ENCODE data around the gene TPD52L1. TPM values are rescaled to one million over a fixed set of nuclear protein-coding genes. Genes with fewer than 3 reads are reported as not detected.
"Not testable (repeated sequence)": the region's sequence is repeated elsewhere in the genome, so short reads cannot be mapped to it uniquely, and the experiment has no call there.

Gene TPD52L1
- total and polyA plus RNA-seq, 2 experiments from 2014 or later: 5.1 to 12.3 TPM

DNA sequence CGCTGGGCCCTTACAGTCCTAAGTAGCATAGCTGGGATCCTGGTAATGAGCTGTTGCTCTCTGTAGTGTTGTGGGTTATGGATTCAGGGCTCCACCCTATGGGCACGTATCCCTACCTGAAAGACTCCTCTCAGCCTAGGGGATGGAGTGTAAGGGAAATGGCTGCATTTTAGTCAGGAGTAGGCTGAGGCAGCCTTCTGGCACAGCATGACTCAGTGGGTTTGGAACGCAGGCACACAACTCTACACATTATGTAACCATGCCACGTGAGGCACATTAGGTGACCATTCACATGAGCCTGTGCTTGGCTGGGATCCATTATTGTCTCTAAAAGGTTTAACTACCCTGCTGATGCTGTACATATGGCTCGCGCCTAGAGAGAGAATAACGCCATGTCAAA, 120.4 kb downstream of the TPD52L1 start:
- no peak overlapping the region for H3K4me2 ChIP-seq (ENCODE audit: unreplicated experiment)
- H3K36me3 ChIP-seq (ENCODE audit: low read depth): peaks cover 18% of the 10 kb centered on the region; the same call in 1 of the 2 replicates
- H3K9ac ChIP-seq: no peak overlapping the region
- no peak overlapping the region for H3K27ac ChIP-seq
- no peaks in the 10 kb centered on the region for H3K9me3 ChIP-seq (ENCODE audit: low read depth)
- no peak for TF ChIP-seq EZH2 (IDR thresholded peaks at IDR 0.05; ENCODE audit: insufficient read depth, poor library complexity, severe bottlenecking)
- no peaks in the 10 kb centered on the region for H3F3A ChIP-seq (ENCODE audit: insufficient read depth)
- H3K9me2 ChIP-seq (ENCODE audit: insufficient read depth): no peaks in the 10 kb centered on the region
- peak; percentile 29 for DNase-seq
- H3K4me1 ChIP-seq (ENCODE audit: insufficient read depth): no peaks in the 10 kb centered on the region
- H4K20me1 ChIP-seq (ENCODE audit: insufficient read depth): no peaks in the 10 kb centered on the region
- H2AFZ ChIP-seq: no peak overlapping the region
- WGBS, 2 experiments (ENCODE audit: low coverage in 1 of 2, low lambda C conversion rate in 2 of 2, missing lambda C conversion rate in 2 of 2): 86 to 87% methylated on average over 7 of the region's 7 CpGs
- no peaks in the 10 kb centered on the region for H3K27me3 ChIP-seq (replicated peaks; ENCODE audit: insufficient read depth)
- H3K79me2 ChIP-seq (ENCODE audit: insufficient read depth): peaks cover 6% of the 10 kb centered on the region
- no peak overlapping the region for H3K4me3 ChIP-seq
- in situ Hi-C loops (cut with MboI): no loop called here

DNA sequence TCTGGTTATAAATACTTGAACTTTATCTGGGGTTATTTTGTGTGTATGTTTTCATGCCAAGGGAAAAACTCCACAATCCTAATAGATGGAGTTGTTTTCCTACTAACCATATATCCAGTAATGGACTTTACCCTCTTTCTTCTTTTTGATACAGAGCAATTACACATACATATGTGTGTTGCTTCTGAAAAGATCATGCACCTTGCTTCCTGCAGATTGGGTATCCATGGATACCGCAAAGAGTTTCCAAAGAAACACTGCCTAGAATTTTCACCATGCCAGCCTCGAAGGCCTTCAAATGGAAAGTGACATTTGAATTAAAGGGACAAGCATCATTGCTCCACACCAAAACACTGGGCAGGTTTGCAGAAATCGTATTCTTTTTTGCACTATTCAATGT, 121.4 kb downstream of the TPD52L1 start:
- H3K36me3 ChIP-seq (ENCODE audit: low read depth): peaks cover 18% of the 10 kb centered on the region; the same call in 1 of the 2 replicates
- in situ Hi-C loops (cut with MboI): no loop called here

DNA sequence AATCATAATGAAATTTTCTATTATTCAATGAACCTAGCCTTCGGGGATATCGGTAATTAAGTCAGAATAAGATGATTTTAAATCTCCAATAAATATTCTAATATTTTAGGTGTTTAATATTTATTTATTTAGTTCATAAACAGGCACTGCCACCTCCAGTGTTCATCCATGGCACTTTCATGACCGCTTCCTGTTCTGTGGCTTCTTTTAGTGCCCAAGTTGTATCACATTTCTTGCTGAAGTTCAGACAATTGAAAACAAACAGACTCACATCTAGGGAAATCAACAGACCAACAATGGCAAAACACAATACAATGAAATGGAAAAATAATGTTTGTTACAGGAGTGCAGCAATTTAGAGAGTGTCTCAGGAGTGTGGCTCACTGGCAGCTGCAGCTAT, 122.2 kb downstream of the TPD52L1 start:
- TF ChIP-seq EZH2 (IDR thresholded peaks at IDR 0.05; ENCODE audit: insufficient read depth, poor library complexity, severe bottlenecking) (no peak), EZH2phosphoT487 (IDR thresholded peaks at IDR 0.05; ENCODE audit: insufficient read depth, low read depth) (no peak)

More for the DNA sequence above, 121.4 kb downstream of the TPD52L1 start:
- H3K9me3 ChIP-seq (ENCODE audit: low read depth): no peaks in the 10 kb centered on the region
- H4K20me1 ChIP-seq (ENCODE audit: insufficient read depth): no peaks in the 10 kb centered on the region
- no peaks in the 10 kb centered on the region for H3K27me3 ChIP-seq (replicated peaks; ENCODE audit: insufficient read depth)
- no peak overlapping the region for H3K9ac ChIP-seq
- no peak overlapping the region for H3K4me2 ChIP-seq (ENCODE audit: unreplicated experiment)
- peaks cover 16% of the 10 kb centered on the region for H3K79me2 ChIP-seq (ENCODE audit: insufficient read depth)
- no peaks in the 10 kb centered on the region for H3F3A ChIP-seq (ENCODE audit: insufficient read depth)
- WGBS, 2 experiments (ENCODE audit: low coverage in 1 of 2, low lambda C conversion rate in 2 of 2, missing lambda C conversion rate in 2 of 2): 95 to 98% methylated on average over 3 of the region's 3 CpGs
- no peaks in the 10 kb centered on the region for H3K9me2 ChIP-seq (ENCODE audit: insufficient read depth)
- no peak for DNase-seq
- no peak overlapping the region for H3K4me3 ChIP-seq
- H2AFZ ChIP-seq: no peak overlapping the region
- no peak for TF ChIP-seq EZH2 (IDR thresholded peaks at IDR 0.05; ENCODE audit: insufficient read depth, poor library complexity, severe bottlenecking)
- TF ChIP-seq EZH2phosphoT487 (IDR thresholded peaks at IDR 0.05; ENCODE audit: insufficient read depth, low read depth): no peak
- H3K27ac ChIP-seq: no peak overlapping the region
- no peaks in the 10 kb centered on the region for H3K4me1 ChIP-seq (ENCODE audit: insufficient read depth)

DNA sequence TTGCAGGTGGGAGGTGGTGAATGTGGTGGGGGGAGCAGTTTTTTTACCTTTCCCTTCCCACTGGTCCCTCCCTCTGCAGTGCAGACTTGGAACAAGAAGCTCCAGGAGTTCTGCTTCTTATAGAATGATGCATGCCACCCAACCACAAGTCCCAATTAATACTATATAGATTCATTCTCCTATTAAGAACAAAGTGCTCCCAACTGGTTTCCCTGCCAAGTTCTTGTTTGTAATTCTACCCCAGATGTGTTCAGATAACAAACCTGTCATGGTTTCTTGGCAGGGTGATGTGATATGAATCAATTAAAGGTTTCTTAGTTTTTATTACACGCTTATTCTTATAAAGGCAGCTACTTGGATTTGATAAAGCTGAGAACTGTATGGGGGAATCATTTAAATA, 124.3 kb downstream of the TPD52L1 start:
- Histone ChIP-seq H3K4me1 (ENCODE audit: insufficient read depth) (no peaks in the 10 kb centered on the region), H3K27ac (no peak overlapping the region), H3K4me2 (ENCODE audit: unreplicated experiment) (no peak overlapping the region), H2AFZ (no peak overlapping the region), H3K27me3 (replicated peaks; ENCODE audit: insufficient read depth) (no peaks in the 10 kb centered on the region), H3F3A (ENCODE audit: insufficient read depth) (no peaks in the 10 kb centered on the region), H3K9ac (no peak overlapping the region), H3K4me3 (no peak overlapping the region), H3K9me3 (ENCODE audit: low read depth) (no peaks in the 10 kb centered on the region), H4K20me1 (ENCODE audit: insufficient read depth) (no peaks in the 10 kb centered on the region), H3K79me2 (ENCODE audit: insufficient read depth) (peaks cover 45% of the 10 kb centered on the region), H3K36me3 (ENCODE audit: low read depth) (peaks cover 18% of the 10 kb centered on the region; the same call in 1 of the 2 replicates), H3K9me2 (ENCODE audit: insufficient read depth) (no peaks in the 10 kb centered on the region)
- WGBS, 2 experiments (ENCODE audit: low coverage in 1 of 2, low lambda C conversion rate in 2 of 2, missing lambda C conversion rate in 2 of 2): 96 to 100% methylated on average over 1 of the region's 1 CpG
- in situ Hi-C loops (cut with MboI): no loop called here
- TF ChIP-seq EZH2 (IDR thresholded peaks at IDR 0.05; ENCODE audit: insufficient read depth, poor library complexity, severe bottlenecking) (no peak), EZH2phosphoT487 (IDR thresholded peaks at IDR 0.05; ENCODE audit: insufficient read depth, low read depth) (no peak)
- DNase-seq: no peak

More for the DNA sequence above, 122.2 kb downstream of the TPD52L1 start:
- no peaks in the 10 kb centered on the region for H3K27me3 ChIP-seq (replicated peaks; ENCODE audit: insufficient read depth)
- 99 to 100% methylated on average over 3 of the region's 3 CpGs for WGBS, 2 experiments (ENCODE audit: low coverage in 1 of 2, low lambda C conversion rate in 2 of 2, missing lambda C conversion rate in 2 of 2)
- DNase-seq: no peak
- no peaks in the 10 kb centered on the region for H3F3A ChIP-seq (ENCODE audit: insufficient read depth)
- no peak overlapping the region for H3K9ac ChIP-seq
- no peaks in the 10 kb centered on the region for H3K9me3 ChIP-seq (ENCODE audit: low read depth)
- no peak overlapping the region for H3K4me2 ChIP-seq (ENCODE audit: unreplicated experiment)
- no peaks in the 10 kb centered on the region for H3K4me1 ChIP-seq (ENCODE audit: insufficient read depth)
- peaks cover 18% of the 10 kb centered on the region; the same call in 1 of the 2 replicates for H3K36me3 ChIP-seq (ENCODE audit: low read depth)
- H2AFZ ChIP-seq: no peak overlapping the region
- H3K79me2 ChIP-seq (ENCODE audit: insufficient read depth): peaks cover 24% of the 10 kb centered on the region
- in situ Hi-C loops (cut with MboI): no loop called here
- no peak overlapping the region for H3K4me3 ChIP-seq
- no peaks in the 10 kb centered on the region for H4K20me1 ChIP-seq (ENCODE audit: insufficient read depth)
- H3K9me2 ChIP-seq (ENCODE audit: insufficient read depth): no peaks in the 10 kb centered on the region
- no peak overlapping the region for H3K27ac ChIP-seq

DNA sequence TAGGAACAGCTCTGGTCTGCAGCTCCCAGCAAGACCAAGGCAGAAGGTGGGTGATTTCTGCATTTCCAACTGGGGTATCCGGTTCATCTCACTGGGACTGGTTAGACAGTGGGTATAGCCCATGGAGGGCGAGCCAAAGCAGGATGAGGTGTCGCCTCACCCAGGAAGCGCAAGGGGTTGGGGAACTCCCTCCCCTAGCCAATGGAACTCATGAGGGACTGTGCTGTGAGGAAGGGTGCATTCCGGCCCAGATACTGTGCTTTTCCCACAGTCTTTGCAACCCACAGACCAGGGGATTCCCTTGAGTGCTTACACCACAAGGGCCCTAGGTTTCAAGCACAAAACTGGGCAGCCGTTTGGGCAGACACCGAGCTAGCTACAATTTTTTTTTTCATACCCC, 126.4 kb downstream of the TPD52L1 start:
- in situ Hi-C loops (cut with MboI): no loop called here
- 98% methylated on average over 7 of the region's 7 CpGs for WGBS, 2 experiments (ENCODE audit: low coverage in 1 of 2, low lambda C conversion rate in 2 of 2, missing lambda C conversion rate in 2 of 2)

DNA sequence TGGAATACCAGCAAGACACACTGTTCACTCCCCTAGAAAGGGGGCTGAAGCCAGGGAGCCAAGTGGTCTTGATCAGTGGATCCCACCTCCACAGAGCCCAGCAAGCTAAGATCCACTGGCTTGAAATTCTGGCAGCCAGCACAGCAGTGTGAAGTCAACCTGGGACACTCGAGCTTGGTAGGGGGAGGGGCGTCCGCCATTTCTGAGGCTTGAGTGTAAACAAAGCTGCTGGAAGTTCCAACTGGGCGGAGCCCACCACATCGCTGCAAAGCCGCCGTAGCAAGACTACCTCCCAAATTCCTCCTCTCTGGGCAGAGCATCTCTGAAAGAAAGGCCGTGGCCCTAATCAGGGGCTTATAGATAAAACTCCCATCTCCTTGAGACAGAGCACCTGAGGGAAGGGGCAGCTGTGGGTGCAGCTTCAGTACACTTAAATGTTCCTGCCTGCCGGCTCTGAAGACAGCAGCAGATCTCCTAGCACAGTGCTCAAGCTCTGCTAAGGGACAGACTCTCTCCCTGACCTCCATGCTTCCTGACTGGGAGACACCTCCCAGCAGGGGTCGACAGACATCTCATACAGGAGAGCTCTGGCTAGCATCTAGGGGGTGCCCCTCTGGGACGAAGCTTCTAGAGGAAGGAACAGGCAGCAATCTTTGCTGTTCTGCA, 126.9 kb downstream of the TPD52L1 start:
- H3K27me3 ChIP-seq (replicated peaks; ENCODE audit: insufficient read depth); H2AFZ ChIP-seq; H3K4me3 ChIP-seq; H3K9me2 ChIP-seq (ENCODE audit: insufficient read depth); H3K9ac ChIP-seq; H3K4me1 ChIP-seq (ENCODE audit: insufficient read depth); H3F3A ChIP-seq (ENCODE audit: insufficient read depth); DNase-seq; H3K9me3 ChIP-seq (ENCODE audit: low read depth); in situ Hi-C loops (cut with MboI); H4K20me1 ChIP-seq (ENCODE audit: insufficient read depth); H3K4me2 ChIP-seq (ENCODE audit: unreplicated experiment); H3K27ac ChIP-seq: not testable (repeated sequence)
- 92 to 93% methylated on average over 11 of the region's 11 CpGs for WGBS, 2 experiments (ENCODE audit: low coverage in 1 of 2, low lambda C conversion rate in 2 of 2, missing lambda C conversion rate in 2 of 2)
- H3K36me3 ChIP-seq (ENCODE audit: low read depth): peaks cover 20% of the 10 kb centered on the region; the same call in 1 of the 2 replicates
- peaks cover 70% of the 10 kb centered on the region for H3K79me2 ChIP-seq (ENCODE audit: insufficient read depth)

More for the DNA sequence above, 126.4 kb downstream of the TPD52L1 start:
- no peak overlapping the region for H3K4me3 ChIP-seq
- no peaks in the 10 kb centered on the region for H3F3A ChIP-seq (ENCODE audit: insufficient read depth)
- H3K4me2 ChIP-seq (ENCODE audit: unreplicated experiment): no peak overlapping the region
- H3K36me3 ChIP-seq (ENCODE audit: low read depth): peaks cover 21% of the 10 kb centered on the region; the same call in 1 of the 2 replicates
- H3K9me2 ChIP-seq (ENCODE audit: insufficient read depth): no peaks in the 10 kb centered on the region
- no peaks in the 10 kb centered on the region for H3K27me3 ChIP-seq (replicated peaks; ENCODE audit: insufficient read depth)
- H2AFZ ChIP-seq: no peak overlapping the region
- peaks cover 66% of the 10 kb centered on the region for H3K79me2 ChIP-seq (ENCODE audit: insufficient read depth)
- H3K9ac ChIP-seq: no peak overlapping the region
- TF ChIP-seq EZH2phosphoT487 (IDR thresholded peaks at IDR 0.05; ENCODE audit: insufficient read depth, low read depth) (no peak), EZH2 (IDR thresholded peaks at IDR 0.05; ENCODE audit: insufficient read depth, poor library complexity, severe bottlenecking) (no peak)
- no peaks in the 10 kb centered on the region for H4K20me1 ChIP-seq (ENCODE audit: insufficient read depth)
- H3K27ac ChIP-seq: no peak overlapping the region
- no peaks in the 10 kb centered on the region for H3K9me3 ChIP-seq (ENCODE audit: low read depth)
- no peak for DNase-seq
- H3K4me1 ChIP-seq (ENCODE audit: insufficient read depth): no peaks in the 10 kb centered on the region
